Nephron progenitor cell (in vitro differentiated cells): ENCODE data around the gene RIMS3.

Source experiments
- DNase-seq: peaks from one replicate; pipeline ENCODE4 v3.0.0; 2021
- H3K27ac Mint-ChIP-seq: 2 replicates; pipeline ENCODE4 v1.8.0; 2021; ENCODE audit warnings: mild to moderate bottlenecking, moderate library complexity, mixed read lengths
- H3K27me3 Mint-ChIP-seq: 2 replicates; pipeline ENCODE4 v1.8.0; 2021; ENCODE audit warnings: mild to moderate bottlenecking, low read depth, mixed read lengths; ENCODE audit not compliant: poor library complexity
- H3K36me3 Mint-ChIP-seq: 2 replicates; pipeline ENCODE4 v1.8.0; 2021; ENCODE audit warnings: low read depth, mixed read lengths
- H3K4me1 Mint-ChIP-seq: 2 replicates; pipeline ENCODE4 v1.8.0; 2021; ENCODE audit warnings: mixed read lengths
- H3K4me3 Mint-ChIP-seq: 2 replicates; pipeline ENCODE4 v1.8.0; 2021; ENCODE audit warnings: mild to moderate bottlenecking, moderate library complexity, mixed read lengths
- H3K9me3 Mint-ChIP-seq: 2 replicates; pipeline ENCODE4 v1.8.0; 2021; ENCODE audit warnings: mild to moderate bottlenecking, moderate library complexity, mixed read lengths
- TF ChIP-seq, protein P1 (sequence below): fragments of 200-600 bp; sonication (generic); IDR thresholded peaks from 2 replicates; pipeline ENCODE4 v1.5.0; 2021; ENCODE audit warnings: antibody characterized with exemption

The RIMS3 gene

DNA sequence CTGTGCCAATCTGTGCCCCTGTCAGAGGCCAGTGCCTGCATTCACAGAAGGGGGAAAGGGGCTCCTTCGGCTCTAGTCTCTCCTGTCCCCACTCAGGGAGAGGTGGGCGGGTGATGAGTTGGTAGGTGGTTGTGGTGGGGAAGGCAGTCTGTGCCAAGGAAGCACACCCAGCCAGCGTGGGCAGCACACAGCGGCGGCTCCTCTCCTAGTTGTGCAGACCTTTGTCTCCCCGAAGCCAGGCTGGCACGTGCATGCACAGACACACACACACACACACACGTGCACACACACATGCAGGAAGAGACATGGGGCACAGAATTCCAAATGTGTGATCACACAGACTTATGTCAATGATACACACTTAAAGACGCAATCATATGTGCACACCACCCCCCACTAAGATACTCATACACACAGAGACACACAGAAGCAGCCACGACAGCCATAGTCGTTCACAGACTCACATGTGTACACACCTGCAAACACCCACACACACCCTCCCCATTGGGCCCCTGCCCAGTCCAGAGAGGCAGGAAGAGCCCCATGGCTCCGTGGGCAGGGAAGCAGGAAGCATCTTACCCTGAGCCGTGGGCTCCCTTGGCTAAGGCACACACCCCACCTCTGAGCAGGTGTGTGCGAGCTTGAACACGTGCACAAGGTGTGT lies 16.4 kb downstream of the RIMS3 start:
- Mint-ChIP-seq H3K9me3 (no peaks in the 10 kb centered on the region), H3K27ac (no peak overlapping the region), H3K4me1 (peaks cover 21% of the 10 kb centered on the region), H3K4me3 (no peak overlapping the region), H3K36me3 (no peaks in the 10 kb centered on the region), H3K27me3 (no peaks in the 10 kb centered on the region)
- no peak for DNase-seq
- TF ChIP-seq, protein P1, sequence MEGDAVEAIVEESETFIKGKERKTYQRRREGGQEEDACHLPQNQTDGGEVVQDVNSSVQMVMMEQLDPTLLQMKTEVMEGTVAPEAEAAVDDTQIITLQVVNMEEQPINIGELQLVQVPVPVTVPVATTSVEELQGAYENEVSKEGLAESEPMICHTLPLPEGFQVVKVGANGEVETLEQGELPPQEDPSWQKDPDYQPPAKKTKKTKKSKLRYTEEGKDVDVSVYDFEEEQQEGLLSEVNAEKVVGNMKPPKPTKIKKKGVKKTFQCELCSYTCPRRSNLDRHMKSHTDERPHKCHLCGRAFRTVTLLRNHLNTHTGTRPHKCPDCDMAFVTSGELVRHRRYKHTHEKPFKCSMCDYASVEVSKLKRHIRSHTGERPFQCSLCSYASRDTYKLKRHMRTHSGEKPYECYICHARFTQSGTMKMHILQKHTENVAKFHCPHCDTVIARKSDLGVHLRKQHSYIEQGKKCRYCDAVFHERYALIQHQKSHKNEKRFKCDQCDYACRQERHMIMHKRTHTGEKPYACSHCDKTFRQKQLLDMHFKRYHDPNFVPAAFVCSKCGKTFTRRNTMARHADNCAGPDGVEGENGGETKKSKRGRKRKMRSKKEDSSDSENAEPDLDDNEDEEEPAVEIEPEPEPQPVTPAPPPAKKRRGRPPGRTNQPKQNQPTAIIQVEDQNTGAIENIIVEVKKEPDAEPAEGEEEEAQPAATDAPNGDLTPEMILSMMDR, result no peak

DNA sequence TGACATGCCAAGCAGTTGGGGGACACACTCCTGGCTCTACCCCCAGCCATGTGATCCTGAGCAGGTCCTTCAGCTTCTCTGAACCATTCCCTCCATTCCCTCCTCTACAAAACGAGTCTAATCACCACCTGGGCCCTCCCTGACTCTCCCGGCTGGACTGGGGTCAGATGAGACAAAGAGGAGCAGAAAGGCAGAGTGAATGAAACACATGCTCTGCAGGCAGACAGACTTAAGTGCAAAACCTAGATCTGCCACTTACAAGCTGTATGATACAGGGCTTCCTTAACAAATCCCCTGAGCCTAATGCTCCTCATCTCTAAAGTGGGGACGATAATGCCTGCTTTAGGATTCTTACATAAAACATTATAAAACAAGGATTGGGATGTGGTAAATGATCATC lies 17.3 kb downstream of the RIMS3 start:
- TF ChIP-seq, protein P1, result no peak
- H3K27ac Mint-ChIP-seq, result no peak overlapping the region
- no peak overlapping the region for H3K4me3 Mint-ChIP-seq
- H3K27me3 Mint-ChIP-seq, result no peaks in the 10 kb centered on the region
- no peaks in the 10 kb centered on the region for H3K9me3 Mint-ChIP-seq
- no peak for DNase-seq
- H3K4me1 Mint-ChIP-seq, result peaks cover 20% of the 10 kb centered on the region
- no peaks in the 10 kb centered on the region for H3K36me3 Mint-ChIP-seq

GRCh38 chr1:40646315-40646714 lies 19.2 kb downstream of the RIMS3 start:
- Mint-ChIP-seq H3K4me3 (no peak overlapping the region), H3K9me3 (no peaks in the 10 kb centered on the region), H3K4me1 (peaks cover 20% of the 10 kb centered on the region), H3K27me3 (no peaks in the 10 kb centered on the region), H3K36me3 (no peaks in the 10 kb centered on the region), H3K27ac (peak overlapping the region; percentile 70)
- DNase-seq, result no peak
- TF ChIP-seq, protein P1, result no peak

DNA sequence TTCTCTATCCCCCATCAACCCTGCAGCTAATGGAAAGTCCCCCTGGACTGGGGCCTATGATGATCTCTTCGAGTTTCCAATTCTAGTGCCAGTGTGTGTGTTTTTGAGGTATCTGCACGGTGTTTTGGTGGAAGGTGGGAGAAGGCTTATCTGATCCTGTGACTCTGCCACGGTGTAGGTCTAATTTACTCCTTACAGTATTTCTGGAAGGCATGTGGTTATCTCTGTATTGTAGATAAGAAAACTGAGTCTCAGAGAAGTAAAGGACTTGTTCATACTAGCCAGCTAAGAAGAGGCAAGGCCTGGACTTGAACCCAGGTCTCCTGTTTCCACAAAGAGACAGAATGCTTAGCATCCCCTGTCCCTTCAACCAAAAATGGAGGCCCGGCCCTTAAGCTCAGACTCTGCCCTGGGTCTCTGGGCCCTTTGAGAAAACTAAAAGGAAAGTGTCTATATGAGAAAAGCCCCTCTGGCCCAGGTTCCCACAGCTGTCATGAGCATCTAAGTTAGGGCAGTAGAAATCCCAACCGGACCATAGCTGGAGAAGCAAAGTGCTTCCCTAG lies 20.3 kb downstream of the RIMS3 start:
- Mint-ChIP-seq H3K36me3 (no peaks in the 10 kb centered on the region), H3K4me1 (peaks cover 20% of the 10 kb centered on the region), H3K27me3 (no peaks in the 10 kb centered on the region), H3K4me3 (no peak overlapping the region), H3K9me3 (no peaks in the 10 kb centered on the region), H3K27ac (no peak overlapping the region)
- no peak for DNase-seq
- TF ChIP-seq, protein P1, result no peak

- Mint-ChIP-seq H3K4me3 (no peak overlapping the region), H3K27me3 (no peaks in the 10 kb centered on the region)
These were observed 23.8 kb downstream of the RIMS3 start for GRCh38 chr1:40641601-40642242.

More at GRCh38 chr1:40641601-40642242, 23.8 kb downstream of the RIMS3 start:
- H3K27ac Mint-ChIP-seq, result no peak overlapping the region
- peaks cover 16% of the 10 kb centered on the region for H3K4me1 Mint-ChIP-seq
- H3K36me3 Mint-ChIP-seq, result no peaks in the 10 kb centered on the region
- no peak for DNase-seq
- TF ChIP-seq, protein P1, result no peak
- no peaks in the 10 kb centered on the region for H3K9me3 Mint-ChIP-seq
